PC-3 (cell line): ENCODE data around the gene ZRANB2. TPM values are rescaled to one million over a fixed set of nuclear protein-coding genes. Genes with fewer than 3 reads are reported as not detected.

Experiments used
- ATAC-seq: fragments of 200-7000 bp; cut with Tn5 transposase; 2 replicates; pipeline ENCODE4 v1.9.1; 2020; ENCODE audit warnings: mild to moderate bottlenecking, moderate library complexity
- BruUV-seq: library from RNA; stranded (reverse); fragments of 400-500 nt; replicated peaks from 2 replicates; lab custom pipeline; 2021; lab: Mats Ljungman, UMichigan
- CTCF ChIA-PET: fragments of 300-600 bp; sonication (Branson Sonifier 250); formaldehyde crosslinking; loops from one replicate; lab custom pipeline; 2022; ENCODE audit warnings: antibody characterized with exemption; lab: Charles Lee
- POLR2A ChIA-PET: fragments of 300-600 bp; sonication (Branson Sonifier 250); formaldehyde crosslinking; loops from one replicate; lab custom pipeline; 2022; ENCODE audit warnings: antibody characterized with exemption; ENCODE audit not compliant: unreplicated experiment; lab: Charles Lee
- DNase-seq: peaks from one replicate; pipeline ENCODE4 v3.0.0-alpha.2; 2015
- H2AFZ ChIP-seq: fragments of 300-600 bp; sonication (generic); 2 replicates; pipeline ENCODE4 v1.6.0; 2016; ENCODE audit warnings: antibody characterized with exemption, low read length
- H3F3A ChIP-seq: fragments of 300-600 bp; sonication (generic); one replicate; pipeline ENCODE4 v1.6.0; 2017; ENCODE audit warnings: antibody characterized with exemption, low read length, control low read depth, mild to moderate bottlenecking; ENCODE audit not compliant: unreplicated experiment
- H3K27ac ChIP-seq: fragments of 300-600 bp; sonication (generic); 2 replicates; pipeline ENCODE4 v1.5.1; 2016; ENCODE audit warnings: mild to moderate bottlenecking, low read length
- H3K27me3 ChIP-seq: fragments of 300-600 bp; sonication (generic); 2 replicates; pipeline ENCODE4 v1.6.1; 2016; ENCODE audit warnings: low read length, mixed read lengths
- H3K36me3 ChIP-seq: fragments of 300-600 bp; sonication (generic); 2 replicates; pipeline ENCODE4 v1.6.1; 2016; ENCODE audit warnings: low read depth, mixed run types, low read length, mixed read lengths
- H3K4me1 ChIP-seq: fragments of 300-600 bp; sonication (generic); 2 replicates; pipeline ENCODE4 v1.5.1; 2016; ENCODE audit warnings: low read length; ENCODE audit not compliant: insufficient read depth
- H3K4me2 ChIP-seq: fragments of 300-600 bp; sonication (generic); 2 replicates; pipeline ENCODE4 v1.6.0; 2016; ENCODE audit warnings: low read length
- H3K4me3 ChIP-seq: fragments of 300-600 bp; sonication (generic); 2 replicates; pipeline ENCODE4 v1.5.1; 2016; ENCODE audit warnings: mild to moderate bottlenecking, low read length, mixed read lengths
- H3K79me2 ChIP-seq: fragments of 300-600 bp; sonication (generic); 2 replicates; pipeline ENCODE4 v1.6.1; 2017; ENCODE audit warnings: low read length, mixed read lengths
- H3K9ac ChIP-seq: fragments of 300-600 bp; sonication (generic); 2 replicates; pipeline ENCODE4 v1.6.0; 2016; ENCODE audit warnings: mild to moderate bottlenecking, low read length
- H3K9me2 ChIP-seq: fragments of 300-600 bp; sonication (generic); replicated peaks from 2 replicates; pipeline ENCODE4 v1.6.1; 2016; ENCODE audit warnings: mixed run types, low read length, mixed read lengths
- H3K9me3 ChIP-seq: fragments of 300-600 bp; sonication (generic); 2 replicates; pipeline ENCODE4 v1.6.1; 2016; ENCODE audit warnings: low read length, mixed read lengths
- H4K20me1 ChIP-seq: fragments of 300-600 bp; sonication (generic); 2 replicates; pipeline ENCODE4 v1.6.1; 2016; ENCODE audit warnings: low read length, mixed read lengths
- EZH2 ChIP-seq: fragments of 300-600 bp; sonication (generic); IDR thresholded peaks from one replicate; pipeline ENCODE4 v1.6.1; 2017; ENCODE audit warnings: antibody characterized with exemption, mild to moderate bottlenecking, low read length; ENCODE audit not compliant: unreplicated experiment
- EZH2phosphoT487 ChIP-seq: fragments of 300-600 bp; sonication (generic); IDR thresholded peaks from 2 replicates; pipeline ENCODE4 v1.6.1; 2018; ENCODE audit warnings: mild to moderate bottlenecking, antibody characterized with exemption, low read length, borderline replicate concordance
- intact Hi-C: fragments of 100-400 bp; cut with micrococcal nuclease; formaldehyde crosslinking; loops from 2 replicates; pipeline ENCODE4 v1.9.0; 2023
- total RNA-seq: library from RNA; depleted of rRNA; stranded (reverse); fragments of >200 nt; gene quantifications from 2 replicates; pipeline ENCODE4 v1.2.3, GENCODE V29; 2014
- TF ChIP-seq, protein P1 (sequence below): fragments of 300-600 bp; sonication (generic); conservative IDR thresholded peaks from 2 replicates; pipeline ENCODE4 v1.5.1; 2017; ENCODE audit warnings: antibody characterized with exemption, low read depth, mild to moderate bottlenecking, low read length

ZRANB2 gene
- total RNA-seq, 1 experiment from 2014 or later: 38.7 TPM

- Histone ChIP-seq H3K79me2 (no peaks in the 10 kb centered on the region), H3K9me3 (no peaks in the 10 kb centered on the region), H3K4me3 (no peak overlapping the region), H3K27me3 (peaks cover 51% of the 10 kb centered on the region), H3K36me3 (no peaks in the 10 kb centered on the region), H3F3A (no peaks in the 10 kb centered on the region), H3K4me1 (no peaks in the 10 kb centered on the region), H3K9me2 (no peaks in the 10 kb centered on the region), H2AFZ (no peak overlapping the region), H3K27ac (no peak overlapping the region), H4K20me1 (no peaks in the 10 kb centered on the region), H3K9ac (no peak overlapping the region), H3K4me2 (no peak overlapping the region)
- DNase-seq: no peak
- ATAC-seq: no peak
- TF ChIP-seq EZH2phosphoT487 (no peak), EZH2 (no peak)
- TF ChIP-seq, protein P1, sequence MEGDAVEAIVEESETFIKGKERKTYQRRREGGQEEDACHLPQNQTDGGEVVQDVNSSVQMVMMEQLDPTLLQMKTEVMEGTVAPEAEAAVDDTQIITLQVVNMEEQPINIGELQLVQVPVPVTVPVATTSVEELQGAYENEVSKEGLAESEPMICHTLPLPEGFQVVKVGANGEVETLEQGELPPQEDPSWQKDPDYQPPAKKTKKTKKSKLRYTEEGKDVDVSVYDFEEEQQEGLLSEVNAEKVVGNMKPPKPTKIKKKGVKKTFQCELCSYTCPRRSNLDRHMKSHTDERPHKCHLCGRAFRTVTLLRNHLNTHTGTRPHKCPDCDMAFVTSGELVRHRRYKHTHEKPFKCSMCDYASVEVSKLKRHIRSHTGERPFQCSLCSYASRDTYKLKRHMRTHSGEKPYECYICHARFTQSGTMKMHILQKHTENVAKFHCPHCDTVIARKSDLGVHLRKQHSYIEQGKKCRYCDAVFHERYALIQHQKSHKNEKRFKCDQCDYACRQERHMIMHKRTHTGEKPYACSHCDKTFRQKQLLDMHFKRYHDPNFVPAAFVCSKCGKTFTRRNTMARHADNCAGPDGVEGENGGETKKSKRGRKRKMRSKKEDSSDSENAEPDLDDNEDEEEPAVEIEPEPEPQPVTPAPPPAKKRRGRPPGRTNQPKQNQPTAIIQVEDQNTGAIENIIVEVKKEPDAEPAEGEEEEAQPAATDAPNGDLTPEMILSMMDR: no peak
- ChIA-PET CTCF (no interaction called here), POLR2A (no interaction called here)
- no TSS peak for BruUV-seq
- intact Hi-C loops: no loop called here
Measured at GRCh38 chr1:71019233-71019969, 61.4 kb downstream of the ZRANB2 start.

DNA sequence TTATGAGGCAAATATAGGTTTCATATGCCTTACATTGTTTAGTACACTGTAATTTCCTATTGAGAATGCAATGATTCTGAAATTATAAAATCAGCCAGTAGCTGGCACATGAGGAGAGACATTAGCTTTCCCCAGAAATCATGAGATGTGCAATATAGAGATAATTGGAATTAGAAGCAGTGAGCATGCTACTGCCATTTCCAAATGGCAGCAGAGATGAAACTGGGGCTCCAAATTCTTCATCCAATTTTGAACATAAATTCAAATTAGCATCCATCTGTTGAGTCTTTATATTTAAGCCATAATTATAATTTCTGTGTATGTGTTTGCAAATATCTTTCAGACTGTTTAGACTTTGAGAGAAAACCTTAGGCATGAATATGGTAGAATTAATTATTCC lies 62.0 kb downstream of the ZRANB2 start:
- DNase-seq: no peak
- CTCF ChIA-PET: no interaction called here
- Histone ChIP-seq H3K27me3 (peaks cover 46% of the 10 kb centered on the region), H3K4me3 (no peak overlapping the region), H2AFZ (no peak overlapping the region), H4K20me1 (no peaks in the 10 kb centered on the region), H3F3A (no peaks in the 10 kb centered on the region), H3K9ac (no peak overlapping the region), H3K4me1 (no peaks in the 10 kb centered on the region), H3K79me2 (no peaks in the 10 kb centered on the region), H3K4me2 (no peak overlapping the region), H3K36me3 (no peaks in the 10 kb centered on the region), H3K27ac (no peak overlapping the region), H3K9me2 (no peaks in the 10 kb centered on the region), H3K9me3 (no peaks in the 10 kb centered on the region)
- no TSS peak for BruUV-seq
- ATAC-seq: no peak
- TF ChIP-seq EZH2phosphoT487 (no peak), EZH2 (no peak)
- TF ChIP-seq, protein P1: no peak
- intact Hi-C loops: no loop called here
- POLR2A ChIA-PET: no interaction called here

- CTCF ChIA-PET: no interaction called here
- no peaks in the 10 kb centered on the region for H3K79me2 ChIP-seq
- intact Hi-C loops: no loop called here
Measured at GRCh38 chr1:71015745-71016144, 65.1 kb downstream of the ZRANB2 start.

More at GRCh38 chr1:71015745-71016144, 65.1 kb downstream of the ZRANB2 start:
- no peak for TF ChIP-seq EZH2
- POLR2A ChIA-PET: no interaction called here
- Histone ChIP-seq H3K9me3 (no peaks in the 10 kb centered on the region), H3K4me2 (no peak overlapping the region), H3K4me3 (no peak overlapping the region), H3F3A (no peaks in the 10 kb centered on the region), H3K27me3 (peaks cover 36% of the 10 kb centered on the region), H3K9ac (no peak overlapping the region), H3K36me3 (no peaks in the 10 kb centered on the region), H2AFZ (no peak overlapping the region), H3K4me1 (no peaks in the 10 kb centered on the region), H3K27ac (no peak overlapping the region), H4K20me1 (no peaks in the 10 kb centered on the region), H3K9me2 (no peaks in the 10 kb centered on the region)
- ATAC-seq: no peak
- DNase-seq: no peak
- no TSS peak for BruUV-seq
